HG02763 (cell line): ENCODE results near the gene DNASE1L2.

ENCODE experiments used
- ATAC-seq: cut with Tn5 transposase; IDR thresholded peaks from one replicate; pipeline ENCODE4 v1.9.1; 2021; ENCODE audit warnings: mild to moderate bottlenecking, moderate library complexity; ENCODE audit not compliant: unreplicated experiment

The DNASE1L2 gene

GRCh38 chr16:2267505-2267912, 31.3 kb downstream of the DNASE1L2 start:
- ATAC-seq: peak; percentile 59

- ATAC-seq: peak; percentile 78
These were observed 31.8 kb downstream of the DNASE1L2 start, which contains the start of gene RNPS1 for GRCh38 chr16:2267913-2268666. Gene RNPS1, minus strand, starts transcription at chr16:2268126. Its CDS starts 3,483 bp downstream, at chr16:2264643.

DNA sequence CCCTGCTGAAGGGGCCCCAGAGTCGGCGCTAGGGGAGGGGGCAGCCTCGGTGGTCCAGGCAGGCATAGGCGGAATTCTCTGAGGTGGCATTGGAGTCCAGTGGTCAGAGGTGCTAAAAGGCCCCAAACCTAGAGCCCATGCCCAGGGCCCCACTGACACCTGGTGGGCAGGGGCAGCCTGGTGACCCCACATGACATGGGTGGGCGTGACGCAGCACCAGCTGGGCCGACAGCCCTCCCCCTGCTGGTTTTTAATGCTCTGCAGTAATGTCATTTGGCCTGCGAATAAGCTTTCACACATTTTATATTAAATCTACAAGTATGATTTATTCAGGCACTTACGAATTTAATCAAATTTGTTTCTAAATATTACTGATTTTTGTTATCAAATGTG, 33.8 kb downstream of the DNASE1L2 start:
- no peak for ATAC-seq

DNA sequence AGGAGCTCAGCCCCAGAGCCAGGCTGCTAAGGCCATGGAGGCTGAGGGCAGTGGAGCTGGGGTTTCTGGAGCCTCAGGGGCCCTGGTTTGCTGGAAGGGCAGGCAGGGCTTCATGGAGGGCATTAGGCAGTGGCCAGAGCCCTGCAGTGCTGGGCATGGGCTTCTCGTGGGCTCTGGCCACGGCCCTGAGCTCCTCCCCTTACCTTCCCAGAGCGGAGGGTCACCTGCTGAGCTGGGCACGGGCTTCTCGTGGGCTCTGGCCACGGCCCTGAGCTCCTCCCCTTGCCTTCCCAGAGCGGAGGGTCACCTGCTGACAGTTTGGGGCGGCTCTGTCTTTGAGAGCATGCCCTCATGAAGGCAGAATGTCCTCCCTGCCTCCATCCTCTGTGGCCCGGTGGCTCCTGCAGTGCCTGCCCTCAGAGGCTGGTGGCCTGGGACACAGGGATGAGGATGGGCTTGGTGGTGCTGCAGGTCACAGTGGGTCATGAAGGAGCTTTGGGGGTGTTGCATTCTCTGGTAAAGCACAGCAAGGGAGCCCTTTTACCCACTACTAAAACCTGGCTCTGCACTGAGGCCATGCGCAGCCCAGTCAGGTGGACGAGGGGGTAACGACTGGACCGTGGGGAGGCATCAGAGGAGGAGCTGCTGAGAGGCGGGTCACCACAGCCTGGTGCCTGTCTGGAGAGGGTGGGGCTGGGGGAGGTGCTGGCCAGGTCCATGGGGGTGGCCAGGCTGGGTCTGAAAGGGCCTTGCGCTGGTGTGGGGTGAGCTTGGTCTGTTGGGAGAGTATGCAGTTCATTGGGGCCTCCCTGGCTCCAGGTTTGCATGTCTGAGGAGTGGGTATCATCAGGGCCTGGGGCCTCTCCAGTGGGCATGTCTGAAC, 34.6 kb downstream of the DNASE1L2 start:
- ATAC-seq: no peak

- ATAC-seq: no peak
These were observed 35.7 kb downstream of the DNASE1L2 start for GRCh38 chr16:2271848-2272461.

DNA sequence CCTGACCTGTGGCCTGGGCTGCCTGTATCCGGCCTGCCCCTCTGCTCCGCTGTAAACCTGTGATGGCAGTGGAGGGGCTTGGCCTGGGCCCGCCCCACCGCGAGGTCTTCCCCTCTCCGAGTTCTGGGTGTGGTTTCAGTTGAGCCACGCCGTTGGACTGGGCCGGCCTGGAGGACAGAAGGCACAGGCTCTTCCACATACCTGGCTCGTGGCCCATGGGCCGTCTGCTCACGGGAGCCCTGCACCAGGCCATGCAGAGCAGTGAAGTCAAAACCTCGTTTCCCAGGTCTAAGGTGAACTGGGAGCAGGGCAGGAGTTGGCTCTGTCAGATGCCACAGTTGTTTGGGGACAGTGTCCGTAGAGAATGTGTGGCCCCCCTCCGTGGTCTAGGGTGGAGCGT, 37.2 kb downstream of the DNASE1L2 start:
- no peak for ATAC-seq

DNA sequence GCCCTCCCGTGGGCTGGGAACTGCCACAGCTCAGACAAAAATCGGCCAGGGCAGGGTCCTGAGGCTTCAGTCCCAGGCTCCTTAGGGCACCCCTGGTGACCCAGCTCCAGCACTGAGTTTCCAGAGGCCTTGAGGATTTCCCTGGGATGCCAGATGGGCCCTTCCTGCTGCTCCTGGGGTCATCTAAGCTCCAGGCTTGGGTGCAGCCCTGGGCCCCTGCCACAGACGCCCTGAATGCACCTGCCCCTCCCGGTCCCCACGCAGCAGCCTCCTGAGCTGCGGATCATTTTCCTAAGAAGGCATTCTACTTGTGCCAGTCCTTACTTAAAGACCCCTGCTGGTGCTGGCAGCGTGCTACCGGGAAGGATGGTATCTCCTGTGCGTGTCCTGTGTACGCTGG, 37.7 kb downstream of the DNASE1L2 start:
- no peak for ATAC-seq

GRCh38 chr16:2275476-2276367, 39.5 kb downstream of the DNASE1L2 start:
- ATAC-seq: no peak

DNA sequence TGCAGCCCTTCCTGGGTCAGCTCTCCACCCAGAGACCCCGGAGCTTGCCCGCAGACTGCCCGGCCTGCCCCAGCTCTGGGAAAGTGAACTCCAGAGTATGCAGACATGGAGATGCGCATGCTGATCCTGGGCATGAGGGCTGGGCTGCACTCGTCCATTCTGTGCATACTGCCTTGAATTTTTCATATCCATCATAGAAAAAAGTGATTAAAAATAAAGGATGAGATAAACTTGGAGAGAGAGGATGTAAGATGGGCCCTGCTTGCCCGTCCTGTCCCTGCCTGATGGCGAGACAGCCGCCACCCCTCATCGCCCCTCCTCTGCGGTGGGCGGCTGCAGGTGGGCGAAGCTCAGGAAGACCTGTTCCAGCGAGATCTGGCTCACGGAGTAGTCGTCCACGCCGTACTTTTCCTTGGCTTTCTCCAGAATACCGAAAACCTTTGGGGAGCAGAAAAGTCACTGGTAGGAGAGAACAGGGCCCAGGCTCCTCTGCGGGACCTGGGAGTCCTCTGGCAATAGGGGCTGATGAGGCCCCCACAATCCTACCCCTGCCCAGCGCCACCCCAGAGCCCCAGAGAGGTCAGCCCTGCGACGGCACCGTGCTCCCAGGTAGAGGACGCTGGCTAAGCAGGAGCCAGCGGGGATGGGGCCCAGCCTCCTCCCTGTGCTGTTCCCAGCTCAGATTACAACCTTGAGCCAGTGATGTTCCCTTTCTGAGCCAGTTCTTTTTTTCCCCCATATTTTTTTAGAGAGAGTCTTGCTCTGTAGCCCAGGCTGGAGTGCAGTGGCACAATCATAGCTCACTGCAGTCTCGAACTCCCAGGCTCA, 40.3 kb downstream of the DNASE1L2 start:
- no peak for ATAC-seq

GRCh38 chr16:2277466-2278271, 41.4 kb downstream of the DNASE1L2 start:
- ATAC-seq: no peak

- ATAC-seq: no peak
These were observed 42.0 kb downstream of the DNASE1L2 start for GRCh38 chr16:2278272-2278608.

DNA sequence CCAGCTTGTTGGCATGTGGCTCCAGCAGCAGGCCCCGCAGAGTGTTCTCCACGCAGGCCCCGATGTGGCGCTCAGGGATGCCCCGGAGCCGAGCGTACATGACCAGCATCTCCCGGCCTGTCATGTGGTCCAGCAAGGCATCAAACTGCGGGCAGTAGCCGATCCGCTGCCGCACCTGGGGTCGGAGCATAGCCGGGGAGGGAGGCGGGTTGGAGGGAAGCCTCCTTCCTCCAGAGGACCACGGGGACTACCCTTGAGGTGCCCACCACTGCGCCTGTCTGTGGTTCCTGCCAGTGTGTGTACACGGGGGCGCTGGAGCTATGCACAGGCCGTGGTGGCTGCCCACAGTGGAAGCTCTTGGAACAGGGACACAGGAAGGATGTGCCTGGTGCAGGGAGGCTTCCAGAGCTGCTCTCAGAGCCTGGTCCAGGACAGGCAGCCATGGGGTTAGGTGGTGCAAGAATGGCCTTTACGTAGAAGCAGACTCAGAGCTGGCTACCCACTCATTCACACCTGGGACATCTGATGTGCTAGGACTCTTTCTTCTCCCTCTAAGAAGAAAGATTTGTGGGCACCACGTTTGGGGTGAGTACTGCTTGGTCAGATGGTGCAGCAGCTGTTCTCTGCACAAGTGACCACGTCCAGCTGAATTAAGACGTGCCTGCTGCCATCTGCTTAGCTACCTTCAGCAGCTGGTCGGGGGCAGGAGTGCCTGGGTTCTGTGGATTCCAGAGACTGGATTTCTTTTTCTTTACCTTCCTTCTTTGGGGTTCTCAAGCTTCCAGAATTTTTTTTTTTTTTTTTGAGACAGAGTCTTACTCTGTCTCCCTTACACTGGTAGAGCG, 42.9 kb downstream of the DNASE1L2 start:
- no peak for ATAC-seq

DNA sequence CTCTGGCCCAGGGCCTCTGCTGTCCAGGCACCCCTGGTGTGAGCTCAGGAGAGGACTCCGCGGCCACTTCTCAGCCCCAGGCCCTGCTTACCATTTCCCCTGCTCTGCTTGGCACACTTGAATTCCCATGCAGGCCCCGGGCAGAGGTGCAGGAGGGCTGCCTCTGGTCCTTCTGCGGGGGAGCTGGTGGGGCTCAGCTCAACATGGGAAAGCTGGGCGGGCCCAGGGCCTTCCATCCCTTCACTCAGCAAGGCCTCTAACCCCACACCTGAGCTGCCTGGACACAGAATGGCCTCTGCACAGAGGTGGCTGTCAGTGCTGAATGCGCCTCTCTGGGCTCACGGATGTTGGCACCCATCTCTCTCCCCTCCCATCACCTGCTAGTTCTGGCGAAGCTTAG, 44.2 kb downstream of the DNASE1L2 start:
- ATAC-seq: no peak

DNA sequence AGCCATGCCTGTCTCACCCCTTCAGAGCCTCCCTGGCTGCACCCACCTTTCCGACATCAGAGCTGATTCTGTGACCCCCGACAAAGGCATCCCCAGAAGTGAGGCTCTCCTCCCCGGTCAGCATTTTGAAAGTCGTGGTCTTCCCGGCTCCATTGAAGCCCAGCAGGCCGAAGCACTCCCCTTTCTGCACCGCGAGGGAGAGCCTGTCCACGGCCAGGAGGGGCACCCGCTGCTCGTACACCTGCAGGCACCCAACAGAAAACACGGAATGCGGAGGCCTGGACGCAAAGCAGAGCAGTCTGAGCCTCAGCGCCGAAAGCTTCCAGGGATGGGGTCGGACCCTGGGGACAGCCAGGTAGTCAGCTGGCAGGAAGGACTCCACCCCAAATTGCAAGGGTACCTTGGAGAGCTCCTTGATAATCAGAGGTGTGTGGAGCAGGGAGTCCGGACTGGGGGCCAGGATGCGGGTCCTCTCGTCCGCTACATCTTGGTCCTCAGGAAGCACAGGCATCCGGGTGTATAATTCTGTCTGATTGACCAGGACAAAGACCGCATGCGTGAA, 44.8 kb downstream of the DNASE1L2 start:
- ATAC-seq: no peak

DNA sequence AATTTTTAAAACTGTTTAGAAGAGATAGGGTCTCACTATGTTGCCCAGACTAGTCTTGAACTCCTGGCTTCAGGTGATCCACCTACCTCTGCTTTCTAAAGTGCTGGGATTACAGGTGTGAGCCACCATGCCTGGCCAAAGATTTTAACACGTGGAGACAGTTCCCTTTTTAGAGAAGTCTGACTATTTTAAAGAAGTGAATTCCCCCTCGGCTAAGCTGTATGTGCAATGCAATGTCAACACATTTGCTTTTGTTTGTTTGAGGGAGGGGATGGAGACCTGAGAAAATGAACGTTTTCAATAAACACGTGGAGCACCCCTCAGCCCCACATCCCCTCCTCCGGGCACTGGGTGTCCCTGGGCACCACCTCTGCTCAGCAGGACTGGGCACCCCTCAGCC, 46.0 kb downstream of the DNASE1L2 start:
- ATAC-seq: no peak

- ATAC-seq: no peak
These were observed 46.8 kb downstream of the DNASE1L2 start for GRCh38 chr16:2282866-2283555.
